Psoas muscle (tissue), 8 donors: ENCODE data around the gene CSRP2. TPM values are rescaled to one million over a fixed set of nuclear protein-coding genes. Genes with fewer than 3 reads are reported as not detected.

Source experiments
- ATAC-seq, 4 donors: fragments of 200-7000 bp; cut with Tn5 transposase; one replicate each; pipeline ENCODE4 v1.9.1; 2020; ENCODE audit warnings: moderate library complexity in 3 of 4, mild to moderate bottlenecking in 2 of 4
- DNase-seq, 2 donors: peaks; one replicate each; pipeline ENCODE4 v3.0.0-alpha.2; 2020
- H3K27ac ChIP-seq: fragments of 200-600 bp; one replicate; pipeline ENCODE4 v1.8.0; 2022
- H3K27me3 ChIP-seq, 3 donors: fragments of 200-600 bp in 1 of 3; one replicate each; pipeline versions ENCODE4 v1.6.1 to v1.8.0; 2013 to 2022; ENCODE audit warnings: low read length in 2 of 3, mild to moderate bottlenecking in 2 of 3, moderate library complexity in 1 of 3; ENCODE audit not compliant: insufficient read depth in 3 of 3
- H3K36me3 ChIP-seq, 2 donors: fragments of 200-600 bp in 1 of 2; one replicate each; pipeline versions ENCODE4 v1.6.1 to v1.8.0; 2013 to 2022; ENCODE audit warnings: low read depth in 1 of 2, mild to moderate bottlenecking in 1 of 2, moderate library complexity in 1 of 2; ENCODE audit not compliant: insufficient read depth in 1 of 2
- H3K4me1 ChIP-seq: fragments of 200-600 bp; one replicate; pipeline ENCODE4 v1.8.0; 2022
- H3K4me3 ChIP-seq: fragments of 200-600 bp; one replicate; pipeline ENCODE4 v1.8.0; 2022; ENCODE audit warnings: mild to moderate bottlenecking
- H3K9me3 ChIP-seq: fragments of 200-600 bp; one replicate; pipeline ENCODE4 v1.8.0; 2022
- WGBS, 3 donors: extraction: QIAGEN DNeasy Blood & Tissue Kit; methylation state at CpG; one replicate each; pipeline versions ENCODE4 v1.1.6 to v1.1.7; 2013; 5-methylcytosine and 5-hydroxymethylcytosine counted together
- intact Hi-C, 2 donors: fragments of 100-400 bp; cut with DNase I; formaldehyde crosslinking; loops; one replicate each; pipeline versions ENCODE4 v1.11.0 to v1.14.2; 2022
- polyA plus RNA-seq, 3 donors: library from polyadenylated mRNA; stranded (reverse); fragments of 200-250 nt; gene quantifications; one replicate each; pipeline ENCODE4 v1.2.3, GENCODE V29; 2013
- total RNA-seq, 4 donors: library from RNA; stranded (reverse); fragmentation: NEBNext Ultra II Directional in 2 of 4; extraction: Animal tissue kit (Norgen Biotek cat#: 25700) in 2 of 4; gene quantifications; one replicate each; pipeline versions ENCODE4 v1.2.1 to v1.2.4, GENCODE V29; 2021 to 2023
- TF ChIP-seq, protein P1 (sequence below): fragments of 200-600 bp; IDR thresholded peaks from one replicate; pipeline ENCODE4 v1.8.0; 2022; ENCODE audit warnings: antibody characterized with exemption
- donor health status: healthy with polysubstance abuse.
- donor health status: DM: no; HTN: no; CAD: no; lungs with moderate emphysema.
- donor health status: Bipolar disorder and iron deficiency.
- donor health status: healthy.
- donor health status: DM: yes; HTN: yes; CAD: no.
- donor health status: DM: no; HTN: no; CAD: no.
- donor health status: DM: no; HTN: no; CAD: no.
- donor health status: DM: yes; HTN: yes; CAD: no.

CSRP2 gene
- total and polyA plus RNA-seq, 7 donors: 5.2 to 22.3 (median 11.4) TPM

DNA sequence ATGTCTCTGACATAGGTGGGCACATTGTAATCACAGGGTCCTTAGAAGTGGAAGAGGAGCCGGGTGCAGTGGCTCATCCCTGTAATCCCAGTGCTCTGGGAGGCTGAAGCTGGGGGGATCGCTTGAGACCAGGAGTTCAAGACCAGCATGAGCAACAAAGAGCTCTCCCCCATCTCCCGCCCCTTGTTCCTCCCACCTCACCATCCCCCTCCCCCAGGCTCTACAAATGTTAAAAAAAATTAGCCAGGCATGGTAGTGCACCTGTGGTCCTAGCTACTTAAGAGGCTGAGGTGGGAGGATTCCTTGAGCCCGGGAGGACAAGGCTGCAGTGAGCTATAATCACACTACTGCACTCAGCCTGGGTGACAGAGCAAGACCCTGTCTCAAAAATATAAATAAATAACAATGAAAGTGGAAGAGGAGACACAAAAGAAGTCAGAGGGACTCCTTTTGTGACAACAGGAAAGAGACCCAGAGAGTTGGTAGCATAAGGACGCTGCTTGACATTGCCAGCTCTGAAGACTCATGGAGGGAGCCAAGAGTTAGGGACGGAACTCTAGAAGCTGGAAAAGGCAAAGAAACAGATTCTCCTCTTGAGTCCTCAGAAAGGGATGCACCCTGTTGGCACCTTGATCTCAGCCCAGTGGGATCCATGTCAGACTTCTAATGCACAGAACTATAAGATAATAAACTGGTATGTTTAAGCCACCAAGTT lies 29.6 kb upstream of the CSRP2 start:
- TF ChIP-seq, protein P1, sequence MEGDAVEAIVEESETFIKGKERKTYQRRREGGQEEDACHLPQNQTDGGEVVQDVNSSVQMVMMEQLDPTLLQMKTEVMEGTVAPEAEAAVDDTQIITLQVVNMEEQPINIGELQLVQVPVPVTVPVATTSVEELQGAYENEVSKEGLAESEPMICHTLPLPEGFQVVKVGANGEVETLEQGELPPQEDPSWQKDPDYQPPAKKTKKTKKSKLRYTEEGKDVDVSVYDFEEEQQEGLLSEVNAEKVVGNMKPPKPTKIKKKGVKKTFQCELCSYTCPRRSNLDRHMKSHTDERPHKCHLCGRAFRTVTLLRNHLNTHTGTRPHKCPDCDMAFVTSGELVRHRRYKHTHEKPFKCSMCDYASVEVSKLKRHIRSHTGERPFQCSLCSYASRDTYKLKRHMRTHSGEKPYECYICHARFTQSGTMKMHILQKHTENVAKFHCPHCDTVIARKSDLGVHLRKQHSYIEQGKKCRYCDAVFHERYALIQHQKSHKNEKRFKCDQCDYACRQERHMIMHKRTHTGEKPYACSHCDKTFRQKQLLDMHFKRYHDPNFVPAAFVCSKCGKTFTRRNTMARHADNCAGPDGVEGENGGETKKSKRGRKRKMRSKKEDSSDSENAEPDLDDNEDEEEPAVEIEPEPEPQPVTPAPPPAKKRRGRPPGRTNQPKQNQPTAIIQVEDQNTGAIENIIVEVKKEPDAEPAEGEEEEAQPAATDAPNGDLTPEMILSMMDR: no peak
- intact Hi-C loops: no loop called here
- Histone ChIP-seq H3K36me3 (no peaks in the 10 kb centered on the region), H3K9me3 (no peaks in the 10 kb centered on the region), H3K4me1 (no peaks in the 10 kb centered on the region), H3K27me3 (peaks cover 0 to 3% (median 2%) of the 10 kb centered on the region in 3 donors), H3K27ac (no peak overlapping the region), H3K4me3 (no peak overlapping the region)
- WGBS, 3 donors: 62 to 71% (median 68%) methylated on average over 6 of the region's 6 CpGs
- ATAC-seq: no peak
- DNase-seq: no peak

DNA sequence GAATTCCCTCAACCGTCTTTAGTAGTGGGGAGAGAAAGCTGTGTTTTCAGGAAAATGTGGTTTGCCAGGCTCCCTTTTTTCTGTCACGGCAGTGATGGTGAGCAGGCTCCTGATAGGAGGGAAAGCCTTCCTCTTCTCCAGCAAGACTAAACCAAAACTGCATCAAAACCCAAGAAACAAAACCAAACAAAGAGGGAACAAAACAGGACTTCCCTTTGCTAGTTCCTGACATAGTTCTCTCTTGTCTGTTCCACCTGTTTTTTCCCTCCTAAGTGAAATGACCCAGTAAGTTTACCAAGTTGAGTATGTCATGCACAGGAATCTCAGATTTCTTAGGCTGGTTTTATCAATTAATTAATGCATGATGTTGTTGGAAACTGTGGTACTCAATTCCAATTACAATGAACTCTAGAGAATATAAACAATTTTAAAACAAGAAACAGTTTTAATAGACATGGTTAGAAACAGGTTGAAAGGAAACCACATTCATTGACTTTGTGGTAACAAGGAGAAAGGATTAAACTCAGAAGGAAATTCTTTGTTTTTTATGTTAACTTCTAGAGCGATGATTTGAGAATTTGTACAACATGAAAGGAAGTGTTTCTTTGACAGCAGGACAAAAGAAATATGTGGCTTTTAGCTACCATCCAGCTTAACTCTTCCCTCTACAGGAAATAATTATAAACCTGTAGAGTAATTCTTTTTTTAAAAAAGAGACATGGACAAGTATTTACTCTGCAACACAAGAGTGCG lies 23.0 kb upstream of the CSRP2 start:
- Histone ChIP-seq H3K27me3 (no peaks in the 10 kb centered on the region), H3K4me3 (no peak overlapping the region), H3K4me1 (no peaks in the 10 kb centered on the region), H3K9me3 (no peaks in the 10 kb centered on the region), H3K36me3 (no peaks in the 10 kb centered on the region), H3K27ac (no peak overlapping the region)
- WGBS, 3 donors: 58 to 71% (median 63%) methylated on average over 4 of the region's 4 CpGs
- intact Hi-C loops: no loop called here
- DNase-seq (no peak), ATAC-seq (no peak)
- TF ChIP-seq, protein P1: no peak

DNA sequence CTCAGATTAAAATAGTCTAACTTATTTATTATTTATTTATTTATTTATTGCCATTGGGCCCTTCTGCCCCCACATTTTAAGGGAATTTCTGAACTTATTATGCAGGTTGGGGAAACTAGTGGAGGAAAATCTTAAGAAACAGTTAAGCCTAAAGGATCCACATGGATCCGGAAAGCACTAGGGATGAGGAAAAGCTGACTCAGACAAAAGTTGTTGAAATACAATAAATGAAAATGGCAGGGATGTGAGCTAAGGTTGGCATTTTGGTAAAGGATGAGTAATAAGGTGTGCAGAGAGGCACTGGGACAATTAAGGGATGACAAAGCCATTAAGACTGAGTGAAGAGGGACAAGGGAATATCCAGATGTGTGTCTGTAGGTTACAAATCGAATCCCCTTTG lies 20.7 kb upstream of the CSRP2 start:
- Histone ChIP-seq H3K36me3 (no peaks in the 10 kb centered on the region), H3K27ac (no peak overlapping the region), H3K27me3 (no peaks in the 10 kb centered on the region), H3K4me3 (no peak overlapping the region), H3K9me3 (no peaks in the 10 kb centered on the region), H3K4me1 (no peaks in the 10 kb centered on the region)
- DNase-seq: no peak
- intact Hi-C loops: no loop called here
- 93 to 98% (median 95%) methylated on average over 2 of the region's 2 CpGs for WGBS, 3 donors
- ATAC-seq: no peak
- TF ChIP-seq, protein P1: no peak

DNA sequence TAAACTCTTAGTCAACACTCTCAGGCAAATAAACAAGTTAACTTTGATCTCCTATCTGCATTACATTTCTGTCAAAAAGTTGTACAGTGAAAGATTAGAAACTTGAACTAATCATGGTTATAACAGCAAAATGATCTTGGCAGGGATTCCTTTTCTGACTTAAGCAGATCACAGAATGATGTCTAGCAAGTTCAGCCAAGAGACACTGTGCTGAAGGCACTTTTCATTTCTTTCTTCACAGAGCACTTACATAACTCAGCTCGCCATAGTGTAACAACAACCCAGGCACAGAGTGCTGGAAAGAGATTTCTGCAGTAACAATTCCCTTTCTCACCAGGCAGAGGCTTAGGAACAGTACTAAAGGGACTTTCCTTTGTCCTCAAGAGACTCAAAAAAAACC lies 19.6 kb upstream of the CSRP2 start:
- H3K4me1 ChIP-seq: no peaks in the 10 kb centered on the region
- H3K27ac ChIP-seq: no peak overlapping the region
- no peak overlapping the region for H3K4me3 ChIP-seq
- H3K27me3 ChIP-seq: no peaks in the 10 kb centered on the region
- ATAC-seq: no peak
- H3K36me3 ChIP-seq: no peaks in the 10 kb centered on the region
- no peak for DNase-seq
- TF ChIP-seq, protein P1: no peak
- intact Hi-C loops: no loop called here
- 37 to 54% (median 39%) methylated on average over 1 of the region's 1 CpG for WGBS, 3 donors
- no peaks in the 10 kb centered on the region for H3K9me3 ChIP-seq
